GM23338 (cell line): ENCODE data around the gene SOWAHB. TPM values are rescaled to one million over a fixed set of nuclear protein-coding genes. Genes with fewer than 3 reads are reported as not detected.

Experiments
- ATAC-seq: fragments of 200-7000 bp; cut with Tn5 transposase; 3 replicates; pipeline ENCODE4 v1.9.1; 2020
- DNase-seq: peaks from one replicate; pipeline ENCODE4 v3.0.0-alpha.2; 2015; ENCODE audit warnings: low spot score
- H2AFZ ChIP-seq: fragments of 200-600 bp; sonication (generic); 2 replicates; pipeline ENCODE4 v1.8.0; 2016; ENCODE audit warnings: antibody characterized with exemption, mild to moderate bottlenecking, moderate library complexity
- H3F3A ChIP-seq: fragments of 200-600 bp; sonication (generic); replicated peaks from 2 replicates; pipeline ENCODE4 v1.8.0; 2017; ENCODE audit warnings: antibody characterized with exemption, mixed run types, low read depth
- H3K27ac ChIP-seq: fragments of 200-600 bp; sonication (generic); 2 replicates; pipeline ENCODE4 v1.6.1; 2016; ENCODE audit warnings: low read depth
- H3K27me3 ChIP-seq: fragments of 200-600 bp; sonication (generic); 2 replicates; pipeline ENCODE4 v1.8.0; 2016; ENCODE audit warnings: mild to moderate bottlenecking, mixed run types, moderate library complexity; ENCODE audit not compliant: insufficient read depth
- H3K36me3 ChIP-seq: fragments of 200-600 bp; sonication (generic); 2 replicates; pipeline ENCODE4 v1.8.0; 2016; ENCODE audit warnings: mild to moderate bottlenecking; ENCODE audit not compliant: insufficient read depth
- H3K4me1 ChIP-seq: fragments of 200-600 bp; sonication (generic); 2 replicates; pipeline ENCODE4 v1.8.0; 2016; ENCODE audit warnings: mild to moderate bottlenecking, moderate library complexity; ENCODE audit not compliant: insufficient read depth
- H3K4me2 ChIP-seq: fragments of 200-600 bp; sonication (generic); 2 replicates; pipeline ENCODE4 v1.7.1; 2017; ENCODE audit warnings: mixed run types
- H3K4me3 ChIP-seq: fragments of 200-600 bp; sonication (generic); 2 replicates; pipeline ENCODE4 v1.6.1; 2016; ENCODE audit warnings: mixed run types
- H3K79me2 ChIP-seq: fragments of 200-600 bp; sonication (generic); replicated peaks from 2 replicates; pipeline ENCODE4 v1.8.0; 2017; ENCODE audit warnings: mild to moderate bottlenecking; ENCODE audit not compliant: insufficient read depth
- H3K9me2 ChIP-seq: fragments of 200-600 bp; sonication (generic); 2 replicates; pipeline ENCODE4 v1.8.0; 2017; ENCODE audit not compliant: insufficient read depth
- H4K20me1 ChIP-seq: fragments of 200-600 bp; sonication (generic); replicated peaks from 2 replicates; pipeline ENCODE4 v1.8.0; 2017; ENCODE audit warnings: mild to moderate bottlenecking; ENCODE audit not compliant: insufficient read depth
- H3K27ac Mint-ChIP-seq: 2 replicates; pipeline ENCODE4 v1.8.0; 2020; ENCODE audit warnings: inconsistent platforms, mild to moderate bottlenecking, moderate library complexity, mixed read lengths
- H3K27me3 Mint-ChIP-seq: 3 replicates; pipeline ENCODE4 v1.8.0; 2022; ENCODE audit warnings: low read depth, mild to moderate bottlenecking, moderate library complexity, mixed read lengths, inconsistent platforms; ENCODE audit not compliant: insufficient read depth, poor library complexity
- H3K36me3 Mint-ChIP-seq: 3 replicates; pipeline ENCODE4 v1.8.0; 2021; ENCODE audit warnings: low read depth, mild to moderate bottlenecking, inconsistent platforms, moderate library complexity, mixed read lengths
- H3K4me1 Mint-ChIP-seq: 3 replicates; pipeline ENCODE4 v1.8.0; 2020; ENCODE audit warnings: mild to moderate bottlenecking, inconsistent platforms, mixed read lengths
- H3K4me3 Mint-ChIP-seq: 3 replicates; pipeline ENCODE4 v1.8.0; 2021; ENCODE audit warnings: moderate library complexity, mild to moderate bottlenecking, inconsistent platforms, mixed read lengths
- H3K9me3 Mint-ChIP-seq: 3 replicates; pipeline ENCODE4 v1.8.0; 2020; ENCODE audit warnings: moderate library complexity, mild to moderate bottlenecking, inconsistent platforms, mixed read lengths
- CREB1 ChIP-seq: fragments of 250-450 bp; sonication (Bioruptor Pico); IDR thresholded peaks from 2 replicates; pipeline ENCODE4 v1.5.0; 2020; ENCODE audit warnings: low read depth, mild to moderate bottlenecking, moderate library complexity
- ETS1 ChIP-seq: IDR thresholded peaks from 2 replicates; pipeline ENCODE4 v1.6.1; 2016; ENCODE audit warnings: antibody characterized with exemption
- EZH2 ChIP-seq: fragments of 200-600 bp; sonication (generic); IDR thresholded peaks from one replicate; pipeline ENCODE4 v1.8.0; 2017; ENCODE audit warnings: antibody characterized with exemption, mild to moderate bottlenecking, low read depth; ENCODE audit not compliant: unreplicated experiment
- JUNB ChIP-seq: IDR thresholded peaks from one replicate; pipeline ENCODE4 v1.6.1; 2016; ENCODE audit warnings: antibody characterized with exemption; ENCODE audit not compliant: unreplicated experiment
- POLR2AphosphoS5 ChIP-seq: IDR thresholded peaks from 2 replicates; pipeline ENCODE4 v1.6.1; 2016; ENCODE audit warnings: antibody characterized with exemption, low read depth
- REST ChIP-seq: IDR thresholded peaks from one replicate; pipeline ENCODE4 v1.6.1; 2018; ENCODE audit warnings: antibody characterized with exemption; ENCODE audit not compliant: unreplicated experiment
- STAT1 ChIP-seq: IDR thresholded peaks from one replicate; pipeline ENCODE4 v1.6.1; 2016; ENCODE audit warnings: antibody characterized with exemption; ENCODE audit not compliant: unreplicated experiment
- ZNF114 ChIP-seq: fragments of 250-450 bp; sonication (Bioruptor Pico); IDR thresholded peaks from 2 replicates; pipeline ENCODE4 v1.5.0; 2020; ENCODE audit warnings: mild to moderate bottlenecking, moderate library complexity
- ZNF331 ChIP-seq: fragments of 250-450 bp; sonication (Bioruptor Pico); IDR thresholded peaks from 2 replicates; pipeline ENCODE4 v1.5.0; 2020; ENCODE audit warnings: low read depth, mild to moderate bottlenecking, moderate library complexity
- ZNF462 ChIP-seq: fragments of 250-450 bp; sonication (Bioruptor Pico); IDR thresholded peaks from 2 replicates; pipeline ENCODE4 v1.5.0; 2020; ENCODE audit warnings: mild to moderate bottlenecking, moderate library complexity
- polyA plus RNA-seq: library from polyadenylated mRNA; unstranded; fragments of >200 nt; fragmentation: Nextera tagmentation; extraction: Ambion mirVana; gene quantifications from 2 replicates; pipeline ENCODE4 v1.2.1, GENCODE V29; 2016
- total RNA-seq: library from RNA; depleted of rRNA; stranded (reverse); fragments of >200 nt; shearing (Covaris generic); gene quantifications from 2 replicates; pipeline ENCODE4 v1.2.3, GENCODE V29; 2014

The SOWAHB gene
- total and polyA plus RNA-seq, 2 experiments from 2014 or later: 0.08 to 2.8 TPM

- TF ChIP-seq ZNF462 (CRISPR knock-in tag) (no peak), REST (no peak)
Observed at GRCh38 chr4:76886214-76886613, 11.7 kb downstream of the SOWAHB start (continued).

GRCh38 chr4:76883147-76883546 is 14.8 kb downstream of the SOWAHB start:
- Histone ChIP-seq H3K27ac (no peak overlapping the region), H2AFZ (no peak overlapping the region), H3K4me2 (no peak overlapping the region), H3K79me2 (no peaks in the 10 kb centered on the region), H3K4me3 (no peak overlapping the region), H3K4me1 (peaks cover 10% of the 10 kb centered on the region; the same call in 1 of the 2 replicates), H3K27me3 (no peaks in the 10 kb centered on the region), H3K9me2 (peaks cover 17% of the 10 kb centered on the region), H3F3A (no peaks in the 10 kb centered on the region), H3K36me3 (no peaks in the 10 kb centered on the region), H4K20me1 (no peaks in the 10 kb centered on the region)
- Mint-ChIP-seq H3K4me3 (no peak overlapping the region), H3K27me3 (peaks cover 5% of the 10 kb centered on the region), H3K4me1 (peaks cover 10% of the 10 kb centered on the region; the same call in 2 of the 3 replicates), H3K27ac (no peak overlapping the region), H3K36me3 (no peaks in the 10 kb centered on the region), H3K9me3 (no peaks in the 10 kb centered on the region)
- ATAC-seq: no peak
- no peak for DNase-seq
- TF ChIP-seq ZNF331: no peak
- TF ChIP-seq REST: no peak
- no peak for TF ChIP-seq ETS1
- TF ChIP-seq STAT1: no peak
- no peak for TF ChIP-seq JUNB
- TF ChIP-seq EZH2: no peak
- TF ChIP-seq ZNF114 (CRISPR knock-in tag): no peak
- no peak for TF ChIP-seq POLR2AphosphoS5
- TF ChIP-seq CREB1 (CRISPR knock-in tag): no peak
